Memory B cell (primary cell): ENCODE results near the gene NTN5.
"Not testable (repeated sequence)": the region's sequence is repeated elsewhere in the genome, so short reads cannot be mapped to it uniquely, and the experiment has no call there.

Source experiments
- ATAC-seq: fragments of 150-1000 bp; cut with Tn5 transposase; 2 replicates; pipeline ENCODE4 v1.10.0; 2021; ENCODE audit warnings: low read depth, mild to moderate bottlenecking, moderate library complexity
- DNase-seq, 2 donors: peaks; one replicate each; pipeline ENCODE4 v3.0.0; 2022; ENCODE audit warnings: low spot score in 2 of 2
- H3K27ac Mint-ChIP-seq: one replicate; pipeline ENCODE4 v1.8.0; 2022; ENCODE audit warnings: mild to moderate bottlenecking, moderate library complexity, mixed read lengths
- H3K27me3 Mint-ChIP-seq: one replicate; pipeline ENCODE4 v1.8.0; 2022; ENCODE audit warnings: mixed read lengths
- H3K36me3 Mint-ChIP-seq: one replicate; pipeline ENCODE4 v1.8.0; 2022; ENCODE audit warnings: mild to moderate bottlenecking, mixed read lengths
- H3K4me1 Mint-ChIP-seq: one replicate; pipeline ENCODE4 v1.8.0; 2022; ENCODE audit warnings: mixed read lengths
- H3K4me3 Mint-ChIP-seq: one replicate; pipeline ENCODE4 v1.8.0; 2022; ENCODE audit warnings: mild to moderate bottlenecking, moderate library complexity, mixed read lengths
- H3K9me3 Mint-ChIP-seq: one replicate; pipeline ENCODE4 v1.8.0; 2022; ENCODE audit warnings: mixed read lengths

NTN5 gene

GRCh38 chr19:48672994-48673393 lies at the start of gene NTN5:
NTN5 (minus strand) TSS chr19:48673017; CDS start chr19:48670986, 2,031 bp downstream.
- ATAC-seq = no peak
- H3K36me3 Mint-ChIP-seq = no peaks in the 10 kb centered on the region
- H3K4me3 Mint-ChIP-seq = no peak within 1 kb of the TSS
- H3K27ac Mint-ChIP-seq = no peak within 1 kb of the TSS
- peaks cover 2% of the 10 kb centered on the region for H3K27me3 Mint-ChIP-seq
- DNase-seq = no peak
- H3K4me1 Mint-ChIP-seq = peaks cover 16% of the 10 kb centered on the region
- H3K9me3 Mint-ChIP-seq = peaks cover 8% of the 10 kb centered on the region

DNA sequence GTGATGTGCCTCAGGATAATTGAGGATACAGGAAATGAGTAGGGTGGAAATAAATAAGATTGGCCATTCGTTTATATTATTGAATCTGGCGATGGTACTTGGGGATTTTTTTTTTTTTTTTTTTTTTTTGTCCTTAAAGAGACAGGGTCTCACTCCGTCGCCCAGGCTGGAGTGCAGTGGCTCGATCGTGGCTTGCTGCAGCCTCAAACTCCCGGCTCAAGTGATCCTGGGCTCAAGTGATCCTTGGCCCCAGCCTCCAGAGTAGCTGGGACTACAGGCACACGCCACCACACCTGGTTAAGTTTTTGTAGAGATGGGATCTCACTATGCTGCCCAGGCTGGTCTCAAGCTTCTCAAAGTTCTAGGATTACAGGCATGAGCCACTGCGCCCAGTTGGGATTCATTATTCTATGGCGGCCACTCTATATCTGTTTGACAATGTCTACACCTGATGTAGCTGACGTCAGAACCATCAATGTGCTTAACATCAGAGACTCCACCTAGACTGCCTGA lies 49.4 kb upstream of the NTN5 start:
- ATAC-seq = no peak
- peaks cover 11% of the 10 kb centered on the region for H3K36me3 Mint-ChIP-seq
- no peak overlapping the region for H3K27ac Mint-ChIP-seq
- H3K4me3 Mint-ChIP-seq = no peak overlapping the region
- peaks cover 12% of the 10 kb centered on the region for H3K9me3 Mint-ChIP-seq
- DNase-seq = no peak
- H3K4me1 Mint-ChIP-seq = peaks cover 18% of the 10 kb centered on the region
- H3K27me3 Mint-ChIP-seq = no peaks in the 10 kb centered on the region

GRCh38 chr19:48720613-48721296 lies 47.9 kb upstream of the NTN5 start:
- peak overlapping the region; percentile 96 for H3K27ac Mint-ChIP-seq
- H3K9me3 Mint-ChIP-seq = peaks cover 7% of the 10 kb centered on the region
- H3K4me1 Mint-ChIP-seq = peaks cover 12% of the 10 kb centered on the region
- no peaks in the 10 kb centered on the region for H3K27me3 Mint-ChIP-seq
- ATAC-seq = peak; percentile 81
- DNase-seq = peak; percentile 77 to 81
- peak overlapping the region; percentile 97 for H3K4me3 Mint-ChIP-seq
- peaks cover 6% of the 10 kb centered on the region for H3K36me3 Mint-ChIP-seq

- Mint-ChIP-seq H3K27me3 (no peaks in the 10 kb centered on the region), H3K36me3 (peaks cover 5% of the 10 kb centered on the region), H3K27ac (peak overlapping the region; percentile 96), H3K4me3 (peak overlapping the region; percentile 97), H3K4me1 (peaks cover 13% of the 10 kb centered on the region), H3K9me3 (peaks cover 5% of the 10 kb centered on the region)
- no peak for DNase-seq
- ATAC-seq = peak; percentile 4
Observed at GRCh38 chr19:48720251-48720612, 47.4 kb upstream of the NTN5 start.

- H3K4me3 Mint-ChIP-seq = peak within 1 kb of the TSS; percentile 97
- no peaks in the 10 kb centered on the region for H3K27me3 Mint-ChIP-seq
- peak within 1 kb of the TSS; percentile 96 for H3K27ac Mint-ChIP-seq
- H3K36me3 Mint-ChIP-seq = no peaks in the 10 kb centered on the region
- DNase-seq (no peak), ATAC-seq (no peak)
- H3K9me3 Mint-ChIP-seq = no peaks in the 10 kb centered on the region
- H3K4me1 Mint-ChIP-seq = peaks cover 12% of the 10 kb centered on the region
Observed at GRCh38 chr19:48719263-48720171, 46.7 kb upstream of the NTN5 start, which contains the start of gene MAMSTR. MAMSTR (minus strand) TSS chr19:48719725; CDS start chr19:48719031, 694 bp downstream.

DNA sequence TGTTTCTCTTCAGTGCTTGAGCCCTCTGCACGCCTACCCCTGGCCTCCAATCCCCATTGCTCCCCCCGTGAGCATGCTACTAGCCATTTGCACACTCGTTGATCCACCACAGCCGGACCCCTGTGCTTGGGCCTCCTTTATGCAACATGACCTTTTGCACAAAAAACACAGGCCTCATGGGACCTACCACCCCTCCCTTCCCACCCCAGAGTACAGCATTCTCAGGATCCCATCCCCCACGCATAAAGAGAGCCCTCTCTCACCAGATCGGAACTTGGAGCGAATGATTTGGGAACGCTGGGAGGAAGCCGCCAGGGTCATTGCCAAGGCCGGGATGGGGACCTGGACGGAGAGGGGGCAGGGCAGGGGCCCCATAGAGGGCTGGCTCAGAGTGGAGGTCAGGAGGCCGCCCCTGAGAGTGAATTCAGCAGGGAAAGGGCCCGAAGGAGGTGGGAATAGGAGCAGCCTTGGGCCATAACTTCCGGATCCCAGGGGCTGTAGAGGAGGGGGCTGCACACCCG lies 46.0 kb upstream of the NTN5 start:
- no peaks in the 10 kb centered on the region for H3K27me3 Mint-ChIP-seq
- no peaks in the 10 kb centered on the region for H3K9me3 Mint-ChIP-seq
- H3K4me1 Mint-ChIP-seq = peaks cover 12% of the 10 kb centered on the region
- DNase-seq = no peak
- H3K27ac Mint-ChIP-seq = no peak overlapping the region
- H3K36me3 Mint-ChIP-seq = no peaks in the 10 kb centered on the region
- ATAC-seq = no peak
- no peak overlapping the region for H3K4me3 Mint-ChIP-seq

GRCh38 chr19:48718106-48718505 lies 45.3 kb upstream of the NTN5 start:
- H3K4me1 Mint-ChIP-seq = peaks cover 17% of the 10 kb centered on the region
- ATAC-seq, H3K36me3 Mint-ChIP-seq, H3K4me3 Mint-ChIP-seq, DNase-seq, H3K9me3 Mint-ChIP-seq, H3K27me3 Mint-ChIP-seq, H3K27ac Mint-ChIP-seq: not testable (repeated sequence)

- Mint-ChIP-seq H3K4me3 (no peak overlapping the region), H3K9me3 (no peaks in the 10 kb centered on the region), H3K27ac (no peak overlapping the region), H3K36me3 (no peaks in the 10 kb centered on the region), H3K4me1 (peaks cover 18% of the 10 kb centered on the region), H3K27me3 (no peaks in the 10 kb centered on the region)
- DNase-seq (no peak), ATAC-seq (no peak)
Observed at GRCh38 chr19:48716562-48717291, 43.9 kb upstream of the NTN5 start.

GRCh38 chr19:48715681-48716171 lies 42.9 kb upstream of the NTN5 start:
- DNase-seq (no peak), ATAC-seq (no peak)
- peak overlapping the region; percentile 11 for H3K4me3 Mint-ChIP-seq
- no peaks in the 10 kb centered on the region for H3K27me3 Mint-ChIP-seq
- no peaks in the 10 kb centered on the region for H3K9me3 Mint-ChIP-seq
- H3K36me3 Mint-ChIP-seq = no peaks in the 10 kb centered on the region
- H3K4me1 Mint-ChIP-seq = peaks cover 14% of the 10 kb centered on the region
- H3K27ac Mint-ChIP-seq = no peak overlapping the region

GRCh38 chr19:48714759-48715675 lies 42.2 kb upstream of the NTN5 start:
- Mint-ChIP-seq H3K27ac (peak overlapping the region; percentile 75), H3K4me1 (peaks cover 14% of the 10 kb centered on the region), H3K27me3 (no peaks in the 10 kb centered on the region), H3K36me3 (no peaks in the 10 kb centered on the region), H3K9me3 (no peaks in the 10 kb centered on the region), H3K4me3 (peak overlapping the region; percentile 83)
- no peak for DNase-seq
- no peak for ATAC-seq

DNA sequence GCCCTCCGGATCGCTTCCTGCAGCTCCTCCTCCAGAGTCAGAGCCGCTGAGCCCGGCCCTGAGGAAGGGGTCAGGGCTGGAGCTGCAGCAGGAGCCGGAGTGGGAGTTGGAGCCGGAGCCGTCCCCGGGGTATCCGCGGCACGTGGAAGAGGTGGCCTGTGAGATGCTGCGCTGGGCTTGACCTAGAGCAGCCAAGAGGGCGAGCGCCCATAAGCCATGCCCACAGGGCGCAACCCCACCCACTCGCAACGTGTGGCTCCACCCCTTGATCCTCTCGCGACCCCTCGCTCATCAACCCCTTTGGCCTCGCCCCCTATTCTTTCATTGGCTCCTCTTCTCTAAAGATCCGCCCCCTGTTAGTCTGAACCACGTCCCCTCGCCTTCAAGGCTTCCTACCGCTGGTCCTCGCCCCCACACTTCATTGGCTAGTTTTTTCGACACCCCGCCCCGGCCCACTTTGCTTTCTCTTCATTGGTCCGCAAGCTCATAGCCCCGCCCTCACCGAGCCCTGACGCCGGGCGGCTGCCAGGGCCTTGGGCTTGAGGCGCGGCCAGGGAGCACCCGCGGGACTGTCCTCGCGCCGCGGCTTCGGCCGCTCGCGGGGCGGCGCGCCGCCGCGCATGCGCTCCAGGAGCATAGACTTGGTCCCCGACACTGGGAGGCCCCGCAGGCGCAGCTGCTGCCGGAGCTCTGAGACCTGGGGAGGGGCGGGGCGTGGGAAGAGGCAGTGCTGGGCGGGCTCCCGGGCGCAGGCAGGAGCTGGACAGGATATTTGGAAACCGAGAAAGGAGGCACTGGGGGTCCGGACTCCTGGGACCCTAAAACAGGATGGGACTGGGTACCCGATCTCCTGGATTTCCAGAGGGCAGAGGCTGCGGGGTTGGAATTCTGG lies 41.3 kb upstream of the NTN5 start:
- Mint-ChIP-seq H3K36me3 (no peaks in the 10 kb centered on the region), H3K4me3 (peak overlapping the region; percentile 83), H3K27me3 (no peaks in the 10 kb centered on the region), H3K4me1 (peaks cover 14% of the 10 kb centered on the region), H3K9me3 (no peaks in the 10 kb centered on the region), H3K27ac (peak overlapping the region; percentile 75)
- DNase-seq (peak; percentile 94), ATAC-seq (peak; percentile 90)
